ENCODE results near the gene ARHGAP26. TPM values are rescaled to one million over a fixed set of nuclear protein-coding genes. Genes with fewer than 3 reads are reported as not detected.

Gene ARHGAP26
- total and polyA plus RNA-seq, 10 donors, result 4.2 to 148 (median 55.5) TPM

DNA sequence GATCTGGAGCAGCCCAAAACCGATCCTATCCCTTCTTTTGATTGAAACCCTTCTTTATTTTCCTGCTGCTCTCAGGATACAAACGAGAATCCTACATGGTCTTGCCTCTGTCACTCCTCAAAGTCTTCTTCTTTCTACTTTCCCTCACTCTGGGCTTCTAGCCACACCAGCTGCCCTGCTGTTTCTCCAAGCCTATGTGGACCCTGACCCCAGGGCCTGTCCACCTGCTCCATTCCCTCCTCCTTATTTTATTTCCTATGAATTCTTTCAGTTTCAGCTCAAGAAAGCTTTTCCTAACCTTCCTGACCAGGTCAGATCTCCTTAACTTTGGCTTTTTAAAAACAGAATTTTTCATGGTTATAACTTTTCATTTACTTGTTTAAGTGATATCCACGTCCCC is 141.0 kb downstream of the ARHGAP26 start:
- Histone ChIP-seq H3K4me1 (no peaks in the 10 kb centered on the region), H3K4me3 (no peak overlapping the region), H3K27me3 (replicated peaks in 1 of 7) (no peaks in the 10 kb centered on the region), H3K9me3 (no peaks in the 10 kb centered on the region), H3K36me3 (peaks cover 0 to 100% (median 51%) of the 10 kb centered on the region in 6 donors), H3K27ac (no peak overlapping the region)
- no peak for TF ChIP-seq POLR2AphosphoS5 (IDR thresholded peaks at IDR 0.05)
- TF ChIP-seq, protein P1, sequence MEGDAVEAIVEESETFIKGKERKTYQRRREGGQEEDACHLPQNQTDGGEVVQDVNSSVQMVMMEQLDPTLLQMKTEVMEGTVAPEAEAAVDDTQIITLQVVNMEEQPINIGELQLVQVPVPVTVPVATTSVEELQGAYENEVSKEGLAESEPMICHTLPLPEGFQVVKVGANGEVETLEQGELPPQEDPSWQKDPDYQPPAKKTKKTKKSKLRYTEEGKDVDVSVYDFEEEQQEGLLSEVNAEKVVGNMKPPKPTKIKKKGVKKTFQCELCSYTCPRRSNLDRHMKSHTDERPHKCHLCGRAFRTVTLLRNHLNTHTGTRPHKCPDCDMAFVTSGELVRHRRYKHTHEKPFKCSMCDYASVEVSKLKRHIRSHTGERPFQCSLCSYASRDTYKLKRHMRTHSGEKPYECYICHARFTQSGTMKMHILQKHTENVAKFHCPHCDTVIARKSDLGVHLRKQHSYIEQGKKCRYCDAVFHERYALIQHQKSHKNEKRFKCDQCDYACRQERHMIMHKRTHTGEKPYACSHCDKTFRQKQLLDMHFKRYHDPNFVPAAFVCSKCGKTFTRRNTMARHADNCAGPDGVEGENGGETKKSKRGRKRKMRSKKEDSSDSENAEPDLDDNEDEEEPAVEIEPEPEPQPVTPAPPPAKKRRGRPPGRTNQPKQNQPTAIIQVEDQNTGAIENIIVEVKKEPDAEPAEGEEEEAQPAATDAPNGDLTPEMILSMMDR (IDR thresholded peaks at IDR 0.05 in 8 of 11, conservative IDR thresholded peaks at IDR 0.05 in 3 of 11), result no peak
- no peak for TF ChIP-seq POLR2A (IDR thresholded peaks at IDR 0.05)
- no peak for DNase-seq
- intact Hi-C loops (cut with DNase I; ENCODE audit: low total_unique reads), result no loop called here
- 88 to 92% (median 91%) methylated on average over 3 of the region's 3 CpGs for WGBS, 5 donors

DNA sequence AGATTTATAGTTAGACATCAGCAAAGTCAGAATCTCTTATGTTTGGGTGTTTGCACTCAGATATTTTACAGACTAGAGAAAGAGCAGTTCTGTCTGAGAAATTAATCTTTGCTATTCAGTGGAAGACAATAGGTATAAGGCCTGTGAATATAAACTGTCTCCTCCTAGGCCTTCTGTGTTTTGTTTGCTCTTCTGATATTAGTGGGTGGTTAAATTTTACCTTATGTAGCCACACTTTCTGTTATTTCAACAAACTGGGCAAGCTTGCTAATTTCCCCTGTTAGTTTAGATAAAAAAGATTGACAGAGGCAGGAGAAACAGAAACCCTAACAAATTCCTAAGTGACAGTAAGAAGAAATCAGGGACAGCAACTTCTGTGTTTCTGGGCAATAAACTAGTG is 141.6 kb downstream of the ARHGAP26 start:
- Histone ChIP-seq H3K4me3 (no peak overlapping the region), H3K27ac (no peak overlapping the region), H3K27me3 (replicated peaks in 1 of 7) (no peaks in the 10 kb centered on the region), H3K4me1 (no peaks in the 10 kb centered on the region), H3K9me3 (no peaks in the 10 kb centered on the region), H3K36me3 (peaks cover 0 to 100% (median 46%) of the 10 kb centered on the region in 6 donors)
- TF ChIP-seq, protein P1 (IDR thresholded peaks at IDR 0.05 in 8 of 11, conservative IDR thresholded peaks at IDR 0.05 in 3 of 11), result no peak
- TF ChIP-seq POLR2AphosphoS5 (IDR thresholded peaks at IDR 0.05), result no peak
- no peak for TF ChIP-seq POLR2A (IDR thresholded peaks at IDR 0.05)
- intact Hi-C loops (cut with DNase I; ENCODE audit: low total_unique reads), result no loop called here
- DNase-seq, result no peak

DNA sequence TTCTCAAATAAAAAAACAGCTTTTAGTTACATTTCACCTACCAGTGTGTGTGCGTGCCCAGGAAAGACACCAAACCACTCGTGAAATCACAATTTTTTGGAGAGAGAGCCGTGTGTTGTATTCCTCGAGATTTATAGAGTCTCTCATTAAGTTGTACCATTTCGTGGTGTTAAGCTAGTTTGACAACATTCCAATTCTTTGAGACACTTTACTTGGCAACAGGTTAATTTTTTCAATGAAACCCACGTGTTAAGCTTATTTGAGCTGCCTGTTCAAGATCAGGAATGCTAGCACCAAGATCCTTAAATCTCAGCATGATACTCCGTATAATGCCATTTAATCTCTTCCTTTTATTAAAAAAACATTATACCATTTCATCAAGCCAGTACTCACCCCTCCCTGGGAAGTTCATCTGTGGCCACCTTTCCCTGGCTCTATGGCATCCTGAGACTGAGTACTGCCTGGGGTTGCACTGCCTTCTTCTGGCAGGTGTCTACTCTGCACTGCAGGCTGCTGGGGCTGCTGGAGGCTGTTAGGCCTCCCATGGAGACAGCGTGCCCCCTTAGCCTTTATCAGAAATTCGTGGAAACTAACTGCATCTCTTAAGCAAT is 143.7 kb downstream of the ARHGAP26 start:
- intact Hi-C loops (cut with DNase I; ENCODE audit: low total_unique reads), result no loop called here
- H3K9me3 ChIP-seq, result no peaks in the 10 kb centered on the region
- no peak overlapping the region for H3K4me3 ChIP-seq
- DNase-seq, result no peak
- WGBS, 5 donors, result 88 to 95% (median 93%) methylated on average over 9 of the region's 9 CpGs
- no peaks in the 10 kb centered on the region for H3K27me3 ChIP-seq (replicated peaks in 1 of 7)
- H3K27ac ChIP-seq, result no peak overlapping the region
- TF ChIP-seq POLR2A (IDR thresholded peaks at IDR 0.05), result no peak
- TF ChIP-seq, protein P1 (IDR thresholded peaks at IDR 0.05 in 8 of 11, conservative IDR thresholded peaks at IDR 0.05 in 3 of 11), result no peak
- no peak for TF ChIP-seq POLR2AphosphoS5 (IDR thresholded peaks at IDR 0.05)
- peaks cover 0 to 100% (median 37%) of the 10 kb centered on the region in 6 donors for H3K36me3 ChIP-seq
- no peaks in the 10 kb centered on the region for H3K4me1 ChIP-seq

DNA sequence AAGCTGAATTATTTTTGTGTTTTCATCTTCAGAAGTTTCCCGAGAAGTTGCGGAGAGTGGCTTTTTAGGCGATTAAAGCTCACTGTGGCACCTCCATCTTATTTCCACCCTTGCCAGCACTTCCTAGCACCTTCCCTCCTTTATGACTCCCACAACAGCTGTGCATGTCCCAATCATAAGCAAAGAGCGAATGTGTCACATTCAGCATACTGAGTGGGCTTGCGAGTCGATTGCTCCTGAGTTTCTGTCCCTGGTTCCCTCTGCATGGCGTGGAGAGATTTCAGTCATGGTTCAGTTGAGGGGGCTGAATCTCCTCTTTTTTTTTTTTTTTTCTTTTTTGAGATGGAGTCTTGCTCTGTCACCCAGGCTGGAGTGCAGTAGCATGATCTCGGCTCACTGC is 144.9 kb downstream of the ARHGAP26 start:
- no peaks in the 10 kb centered on the region for H3K4me1 ChIP-seq
- no peak overlapping the region for H3K27ac ChIP-seq
- no peak for TF ChIP-seq POLR2A (IDR thresholded peaks at IDR 0.05)
- TF ChIP-seq, protein P1 (IDR thresholded peaks at IDR 0.05 in 8 of 11, conservative IDR thresholded peaks at IDR 0.05 in 3 of 11), result no peak
- no peak for TF ChIP-seq POLR2AphosphoS5 (IDR thresholded peaks at IDR 0.05)
- H3K36me3 ChIP-seq, result peaks cover 0 to 100% (median 32%) of the 10 kb centered on the region in 6 donors
- H3K27me3 ChIP-seq (replicated peaks in 1 of 7), result no peaks in the 10 kb centered on the region
- H3K4me3 ChIP-seq, result no peak overlapping the region
- 94 to 98% (median 97%) methylated on average over 8 of the region's 8 CpGs for WGBS, 5 donors
- no peaks in the 10 kb centered on the region for H3K9me3 ChIP-seq
- no peak for DNase-seq
- intact Hi-C loops (cut with DNase I; ENCODE audit: low total_unique reads), result no loop called here
